Left cardiac atrium (tissue), 4 donors: Measurements from ENCODE around the gene GIN1. TPM values are rescaled to one million over a fixed set of nuclear protein-coding genes. Genes with fewer than 3 reads are reported as not detected.
"Not testable (repeated sequence)": the region's sequence is repeated elsewhere in the genome, so short reads cannot be mapped to it uniquely, and the experiment has no call there.

Source experiments
- ATAC-seq, 2 donors: fragments of 200-7000 bp; cut with Tn5 transposase; one replicate each; pipeline ENCODE4 v1.9.1; 2020; ENCODE audit warnings: mild to moderate bottlenecking in 2 of 2, moderate library complexity in 2 of 2
- DNase-seq: peaks from one replicate; pipeline ENCODE4 v3.0.0-alpha.2; 2020
- intact Hi-C, 2 donors: fragments of 100-400 bp; cut with DNase I; formaldehyde crosslinking; loops; one replicate each; pipeline versions ENCODE4 v1.14.1 to v1.15.1; 2022 to 2023
- total RNA-seq, 2 donors: library from RNA; stranded (reverse); fragmentation: NEBNext Ultra II Directional; extraction: Animal tissue kit (Norgen Biotek cat#: 25700); gene quantifications; one replicate each; pipeline ENCODE4 v1.2.1, GENCODE V29; 2021
- donor health status: DM: no; HTN: yes; CAD: no.
- donor health status: DM: no; HTN: yes; CAD: no; lungs with severe emphysema.
- donor health status: DM: yes; HTN: yes; CAD: no.
- donor health status: Dilated cardiomyopathy.

GIN1 gene
- total RNA-seq, 2 donors from 2014 or later: 9.5 to 11.4 TPM

GRCh38 chr5:103057208-103058130, 62.5 kb downstream of the GIN1 start:
- intact Hi-C loops: no loop called here
- ATAC-seq: no peak
- DNase-seq: no peak

DNA sequence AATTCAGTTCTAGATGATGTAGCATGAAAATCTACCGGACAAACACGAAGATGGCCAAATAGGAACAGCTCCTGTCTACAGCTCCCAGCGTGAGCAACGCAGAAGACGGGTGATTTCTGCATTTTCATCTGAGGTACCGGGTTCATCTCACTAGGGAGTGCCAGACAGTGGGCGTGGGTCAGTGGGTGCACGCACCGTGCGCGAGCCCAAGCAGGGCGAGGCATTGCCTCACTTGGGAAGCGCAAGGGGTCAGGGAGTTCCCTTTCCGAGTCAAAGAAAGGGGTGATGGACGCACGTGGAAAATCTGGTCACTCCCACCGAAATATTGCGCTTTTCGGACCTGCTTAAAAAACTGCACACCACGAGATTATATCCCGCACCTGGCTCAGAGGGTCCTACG, 73.2 kb downstream of the GIN1 start:
- ATAC-seq, DNase-seq, intact Hi-C loops: not testable (repeated sequence)

DNA sequence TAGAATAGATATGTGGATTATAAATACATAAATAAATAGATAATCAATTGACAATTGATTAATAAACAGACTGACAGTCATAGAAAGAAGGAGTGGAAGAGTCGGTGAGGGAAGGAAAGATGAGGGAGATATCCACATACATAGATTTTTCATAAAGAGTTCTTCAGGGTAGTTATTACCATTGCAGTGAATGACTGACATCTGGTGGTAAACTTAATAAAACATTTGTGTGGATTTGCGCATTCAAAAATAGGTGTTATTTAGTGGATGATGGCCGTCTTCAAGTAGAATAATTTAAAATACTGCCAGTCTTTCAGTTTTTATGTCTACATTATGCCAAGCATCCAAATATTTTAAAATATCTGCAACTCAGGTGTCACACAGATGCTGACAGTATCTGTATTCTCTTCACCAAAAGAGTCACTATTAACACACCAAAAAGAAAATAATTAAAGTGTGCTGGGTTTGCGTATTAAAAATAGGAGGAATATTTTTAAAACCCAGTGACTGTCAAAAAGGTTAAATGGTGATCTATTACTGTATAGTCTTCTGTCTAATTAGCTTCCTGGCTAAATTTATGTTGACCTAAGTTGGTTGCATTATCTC, 78.8 kb downstream of the GIN1 start:
- ATAC-seq (no peak), DNase-seq (no peak)
- intact Hi-C loops: loop anchor here in 1 of 2 donors (5.0 kb wide), 1 partner anchor 359 kb away; no protein-coding TSS in a partner anchor

- no peak for DNase-seq
- intact Hi-C loops: loop anchor here in 1 of 2 donors (5.0 to 10.0 kb wide), 3 partner anchors 99 to 503 kb away; no protein-coding TSS in a partner anchor
- ATAC-seq: no peak
Observed at GRCh38 chr5:103037673-103038455, 82.1 kb downstream of the GIN1 start.

GRCh38 chr5:103036601-103037000, 83.3 kb downstream of the GIN1 start:
- intact Hi-C loops: loop anchor here in 1 of 2 donors (5.0 to 10.0 kb wide), 3 partner anchors 101 to 502 kb away; no protein-coding TSS in a partner anchor
- ATAC-seq (no peak), DNase-seq (no peak)

Other genes with a start within 250 kb of the GIN1 start
- gene PPIP5K2, start 163 bp upstream of the GIN1 start, total RNA-seq: 10 to 100 TPM; 27.1 to 35.5 TPM
- gene MACIR, start 138.6 kb upstream of the GIN1 start, total RNA-seq: 1 to 10 TPM; 3.4 to 5.0 TPM